Measurements from ENCODE around the gene STK24.

GRCh38 chr13:98599502-98600328 is 22.8 kb upstream of the STK24 start:
- TF ChIP-seq CTCF (conservative IDR thresholded peaks at IDR 0.05 in 1 of 2, IDR thresholded peaks at IDR 0.05 in 1 of 2; ENCODE audit: low read depth in 1 of 2, low read length in 2 of 2), result no peak
- TF ChIP-seq EZH2 (IDR thresholded peaks at IDR 0.05; ENCODE audit: low read length, missing control alignments), result no peak
